SJSA1 (cell line): Measurements from ENCODE around the gene DIRAS1. TPM values are rescaled to one million over a fixed set of nuclear protein-coding genes. Genes with fewer than 3 reads are reported as not detected.

Experiments
- DNase-seq, 2 experiments: peaks; one replicate each; pipeline ENCODE4 v3.0.0-alpha.2; 2015 to 2020; ENCODE audit warnings: low spot score in 2 of 2, low read depth in 1 of 2
- H3K27ac ChIP-seq: fragments of 250-450 bp; sonication (Bioruptor Pico); 2 replicates; pipeline ENCODE4 v1.5.1; 2020; ENCODE audit warnings: mild to moderate bottlenecking, moderate library complexity
- H3K27me3 ChIP-seq: fragments of 250-450 bp; sonication (Bioruptor Pico); replicated peaks from 2 replicates; pipeline ENCODE4 v1.5.1; 2020; ENCODE audit warnings: mild to moderate bottlenecking, moderate library complexity
- H3K36me3 ChIP-seq: fragments of 250-450 bp; sonication (Bioruptor Pico); 2 replicates; pipeline ENCODE4 v1.5.1; 2020; ENCODE audit warnings: mild to moderate bottlenecking
- H3K4me1 ChIP-seq: fragments of 250-450 bp; sonication (Bioruptor Pico); replicated peaks from 2 replicates; pipeline ENCODE4 v1.6.1; 2021; ENCODE audit warnings: mild to moderate bottlenecking
- H3K4me3 ChIP-seq: fragments of 250-450 bp; sonication (Bioruptor Pico); 2 replicates; pipeline ENCODE4 v1.5.1; 2020; ENCODE audit warnings: mild to moderate bottlenecking
- H3K9me3 ChIP-seq: fragments of 250-450 bp; sonication (Bioruptor Pico); replicated peaks from 2 replicates; pipeline ENCODE4 v1.5.1; 2020; ENCODE audit warnings: mild to moderate bottlenecking
- total RNA-seq: library from RNA; depleted of rRNA; stranded (reverse); fragments of >200 nt; shearing (Covaris generic); gene quantifications from 2 replicates; pipeline ENCODE4 v1.2.3, GENCODE V29; 2014

The DIRAS1 gene
- total RNA-seq, 1 experiment from 2014 or later = not detected

DNA sequence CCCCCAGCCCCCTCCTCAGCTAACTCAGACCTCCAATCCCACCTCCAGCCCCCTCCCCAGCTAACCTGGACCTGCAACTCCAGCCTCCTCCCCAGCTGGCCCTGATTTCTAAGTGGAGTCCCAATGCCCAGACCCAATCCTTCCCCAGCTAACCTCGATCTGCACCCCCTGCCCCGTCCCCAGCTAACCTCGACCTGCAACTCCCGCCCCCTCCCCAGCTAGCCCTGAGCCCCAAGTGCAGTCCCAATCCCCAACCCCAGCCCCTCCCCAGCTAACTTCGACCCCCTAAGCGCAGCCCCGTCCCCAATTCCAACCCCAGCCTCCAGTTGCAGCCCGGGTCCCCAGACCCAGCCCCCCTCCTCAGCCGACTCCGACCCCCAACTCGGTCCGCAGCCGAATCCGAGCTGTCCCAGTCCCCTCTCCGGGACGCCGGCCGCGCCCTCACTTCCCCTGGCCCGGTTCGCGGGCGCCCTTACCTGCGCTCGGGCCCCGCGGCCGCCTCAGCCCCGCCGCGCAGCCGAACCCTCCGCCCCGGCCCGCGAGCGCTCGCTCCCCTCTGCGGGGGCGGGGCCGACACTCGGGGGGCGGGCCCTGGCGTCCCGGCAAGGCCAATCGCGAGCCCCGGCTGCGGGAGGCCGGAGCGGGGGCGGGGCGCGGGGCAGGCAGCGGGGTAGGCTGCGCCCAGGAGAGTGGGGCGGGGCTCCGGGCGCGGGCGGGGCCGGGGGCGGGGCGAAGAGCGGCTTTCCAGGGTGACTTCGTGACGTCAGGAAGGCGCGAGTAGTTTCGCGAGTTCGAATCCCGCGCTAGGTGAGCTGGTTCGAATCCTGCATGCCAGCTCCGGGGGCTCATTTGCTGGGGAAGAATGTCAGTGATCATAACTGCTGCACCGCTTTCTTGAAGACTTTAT is 18.7 kb downstream of the DIRAS1 start, which contains the start of gene GNG7:
Gene GNG7, minus strand, starts transcription at position 525 of the 907 bp plus-strand sequence. CDS start 182,006 bp downstream, outside the sequence.
- Histone ChIP-seq H3K4me3 (no peak within 1 kb of the TSS), H3K27ac (no peak within 1 kb of the TSS), H3K36me3 (no peaks in the 10 kb centered on the region), H3K27me3 (peaks cover 48% of the 10 kb centered on the region), H3K4me1 (no peaks in the 10 kb centered on the region), H3K9me3 (no peaks in the 10 kb centered on the region)
- no peak for DNase-seq

DNA sequence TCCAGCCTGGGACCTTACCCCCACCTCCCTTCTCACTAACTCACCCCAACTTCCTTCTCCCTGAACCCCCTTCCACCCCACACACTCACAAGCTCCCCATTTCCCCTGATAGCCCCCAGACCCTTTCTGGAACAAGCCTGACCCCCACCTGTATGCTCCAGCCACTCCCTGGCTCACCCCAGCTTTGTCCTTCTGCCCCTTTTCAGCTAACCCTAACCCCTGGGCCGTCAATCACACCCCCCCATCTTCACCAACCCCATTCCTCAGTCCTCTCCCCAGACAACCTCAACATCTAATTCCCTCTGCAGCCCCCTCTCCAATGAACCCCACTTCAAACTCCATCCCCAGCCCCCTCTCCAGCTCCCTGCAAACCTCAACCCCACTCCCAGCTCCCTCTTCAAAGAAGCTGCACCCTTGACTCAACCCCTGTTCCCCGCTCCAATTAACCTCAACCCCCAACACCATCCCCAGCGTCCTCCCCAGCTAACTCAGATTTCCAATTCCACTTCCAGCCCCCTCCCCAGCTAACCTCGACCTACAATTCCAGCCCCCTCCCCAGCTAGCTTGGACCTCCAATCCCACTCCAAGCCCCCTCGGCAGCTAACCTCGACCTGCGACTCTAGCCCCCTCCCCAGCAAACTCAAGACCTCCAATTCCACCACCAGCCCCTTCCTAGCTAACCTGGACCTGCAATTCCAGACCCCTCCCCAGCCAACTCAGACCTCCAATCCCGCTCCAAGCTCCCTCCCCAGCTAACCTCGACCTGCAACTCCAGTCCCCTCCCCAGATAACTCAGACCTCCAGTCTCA is 19.6 kb downstream of the DIRAS1 start:
- no peak for DNase-seq
- H3K27ac ChIP-seq = no peak overlapping the region
- H3K4me3 ChIP-seq = no peak overlapping the region
- H3K36me3 ChIP-seq = no peaks in the 10 kb centered on the region
- peaks cover 50% of the 10 kb centered on the region for H3K27me3 ChIP-seq
- H3K9me3 ChIP-seq = no peaks in the 10 kb centered on the region
- no peaks in the 10 kb centered on the region for H3K4me1 ChIP-seq

DNA sequence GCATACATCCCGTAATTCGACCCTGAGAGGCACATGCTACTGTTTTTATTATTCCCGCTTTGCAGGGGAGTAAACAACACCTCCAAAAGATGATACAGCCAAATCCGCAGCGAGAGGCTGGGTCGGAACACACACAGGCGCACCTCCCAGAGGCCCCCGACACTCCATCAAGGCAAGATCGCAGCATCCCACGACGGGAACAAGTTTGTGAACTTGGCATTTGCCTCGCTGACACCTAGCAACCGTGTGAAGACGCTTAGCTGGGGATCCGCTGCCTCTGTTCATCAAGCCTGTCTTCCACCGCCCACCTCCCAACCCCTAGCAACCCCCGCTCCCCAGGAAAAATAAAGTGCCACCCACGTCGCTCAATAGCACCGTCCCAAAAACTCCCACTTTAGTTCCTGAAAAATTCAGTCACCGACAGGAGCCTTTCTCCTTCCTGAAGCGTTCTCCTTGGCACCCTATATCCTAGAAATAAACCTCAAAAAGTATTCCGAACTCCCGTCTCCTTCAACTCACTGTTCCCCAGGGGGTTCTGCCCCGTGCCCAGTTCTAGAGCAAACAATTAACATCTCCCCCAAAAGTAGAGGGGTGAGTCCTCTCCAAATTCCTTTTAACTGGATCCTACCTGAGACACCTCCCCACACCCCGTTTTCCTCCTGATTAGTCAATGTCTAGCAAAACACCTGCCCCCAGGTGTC is 20.4 kb downstream of the DIRAS1 start:
- Histone ChIP-seq H3K9me3 (no peaks in the 10 kb centered on the region), H3K4me3 (no peak overlapping the region), H3K4me1 (no peaks in the 10 kb centered on the region), H3K36me3 (no peaks in the 10 kb centered on the region), H3K27ac (no peak overlapping the region), H3K27me3 (peaks cover 50% of the 10 kb centered on the region)
- no peak for DNase-seq

DNA sequence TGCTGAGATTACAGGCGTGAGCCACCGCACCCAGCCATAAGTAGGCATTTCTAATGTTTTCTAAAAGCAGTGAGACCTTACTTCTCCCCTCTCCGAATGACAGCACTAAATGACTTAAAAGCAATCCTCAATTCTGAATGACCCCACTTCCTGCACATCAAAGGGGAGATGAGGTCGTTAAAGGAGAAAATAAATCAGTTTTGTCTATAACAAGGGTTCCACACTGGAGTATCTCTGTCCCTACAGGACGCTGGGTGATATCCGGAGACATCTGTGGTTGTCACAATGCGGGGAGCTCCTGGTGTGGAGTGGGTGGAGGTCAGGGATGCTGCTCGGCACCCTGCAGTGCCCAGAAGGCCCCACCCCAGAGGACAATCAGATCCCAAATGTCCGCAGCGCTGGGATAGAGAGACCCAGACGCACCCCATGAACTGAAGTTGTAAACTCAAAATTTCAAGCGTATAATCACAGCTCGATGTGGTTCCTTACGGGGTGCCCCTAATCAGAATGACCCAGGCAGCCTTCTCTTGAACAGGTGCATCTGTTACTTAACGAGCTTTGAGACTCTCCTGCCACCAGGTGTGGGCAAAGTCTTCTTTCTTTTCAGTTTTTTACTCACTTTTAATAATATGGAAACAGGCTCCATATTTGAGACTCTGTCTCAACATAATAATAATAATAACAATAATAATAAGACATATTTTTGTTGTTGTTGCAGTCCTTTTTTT is 21.6 kb downstream of the DIRAS1 start:
- no peak for DNase-seq
- Histone ChIP-seq H3K9me3 (no peaks in the 10 kb centered on the region), H3K27ac (no peak overlapping the region), H3K4me1 (no peaks in the 10 kb centered on the region), H3K4me3 (no peak overlapping the region), H3K27me3 (peaks cover 52% of the 10 kb centered on the region), H3K36me3 (no peaks in the 10 kb centered on the region)

DNA sequence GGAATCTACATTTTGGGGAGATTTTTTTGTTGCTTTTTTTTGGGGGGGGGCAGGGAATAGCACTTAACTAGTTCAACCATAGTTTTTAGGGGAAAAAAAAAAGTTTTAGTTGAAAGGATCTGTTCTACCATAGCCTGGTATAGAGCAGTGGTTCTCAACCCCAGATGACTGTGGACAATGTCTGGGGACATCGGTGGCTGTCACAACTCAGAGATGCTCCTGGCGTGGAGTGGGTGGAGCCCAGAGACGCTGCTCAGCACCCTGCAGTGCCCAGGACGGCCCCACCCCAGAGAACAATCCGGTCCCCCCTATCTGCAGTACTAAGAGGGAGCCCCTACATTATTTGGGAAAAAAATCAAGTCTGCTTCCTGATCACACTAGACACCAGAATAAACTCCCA is 27.0 kb downstream of the DIRAS1 start:
- H3K36me3 ChIP-seq = no peaks in the 10 kb centered on the region
- no peaks in the 10 kb centered on the region for H3K4me1 ChIP-seq
- H3K27ac ChIP-seq = no peak overlapping the region
- peaks cover 26% of the 10 kb centered on the region for H3K27me3 ChIP-seq
- no peaks in the 10 kb centered on the region for H3K9me3 ChIP-seq
- no peak for DNase-seq
- H3K4me3 ChIP-seq = no peak overlapping the region

DNA sequence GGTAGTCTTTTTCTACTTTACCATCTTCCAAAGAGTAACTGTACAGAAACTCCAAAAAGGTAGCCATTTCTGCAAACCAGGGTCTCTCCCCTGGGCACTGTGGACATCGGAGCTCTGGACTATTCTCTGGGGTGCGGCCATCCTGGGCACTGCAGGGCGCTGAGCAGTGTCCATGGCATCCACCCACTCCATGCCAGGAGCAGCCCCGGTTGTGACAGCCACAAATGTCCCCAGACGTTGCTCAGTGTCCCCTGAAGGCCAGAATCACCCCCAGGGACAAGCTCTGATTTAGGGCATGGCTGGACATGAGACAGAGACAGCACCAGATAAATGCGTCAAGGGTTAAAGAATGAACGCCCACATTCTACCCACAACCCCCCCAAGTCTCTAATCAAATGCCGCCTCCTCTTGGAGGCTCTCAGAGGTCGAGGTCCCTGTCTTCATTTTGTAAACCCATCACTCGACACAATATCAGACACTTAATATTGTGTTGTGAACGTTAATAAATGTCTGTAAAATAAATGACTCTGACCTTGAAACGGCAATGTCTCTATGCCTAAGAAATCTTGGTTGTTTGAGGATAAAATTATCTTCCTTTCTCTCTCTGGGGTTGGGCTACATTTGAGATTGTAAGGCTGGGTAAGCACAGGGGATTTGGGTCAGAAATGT is 27.5 kb downstream of the DIRAS1 start:
- Histone ChIP-seq H3K9me3 (no peaks in the 10 kb centered on the region), H3K36me3 (no peaks in the 10 kb centered on the region), H3K27me3 (peaks cover 25% of the 10 kb centered on the region), H3K4me1 (no peaks in the 10 kb centered on the region), H3K27ac (no peak overlapping the region), H3K4me3 (no peak overlapping the region)
- DNase-seq = no peak

DNA sequence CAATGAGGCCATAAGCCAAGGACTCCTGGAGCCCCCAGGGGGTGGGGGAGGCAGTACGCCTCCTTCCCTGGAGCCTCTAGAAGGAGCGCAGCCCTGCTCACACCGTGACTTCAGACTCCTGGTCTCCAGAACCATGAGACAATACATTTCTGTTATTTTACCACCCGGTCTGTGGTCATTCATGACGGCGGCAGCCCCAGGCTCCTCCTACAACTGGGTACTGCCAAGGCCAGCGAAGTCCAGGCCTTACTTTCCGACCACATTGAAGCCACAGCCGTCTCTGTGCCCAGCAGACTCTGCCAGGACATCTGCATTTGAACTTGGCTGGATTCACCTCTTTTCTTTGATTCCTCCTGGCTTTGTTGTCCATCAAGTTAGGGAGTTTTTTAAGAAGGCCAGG is 29.2 kb downstream of the DIRAS1 start:
- H3K4me1 ChIP-seq = no peaks in the 10 kb centered on the region
- DNase-seq = no peak

DNA sequence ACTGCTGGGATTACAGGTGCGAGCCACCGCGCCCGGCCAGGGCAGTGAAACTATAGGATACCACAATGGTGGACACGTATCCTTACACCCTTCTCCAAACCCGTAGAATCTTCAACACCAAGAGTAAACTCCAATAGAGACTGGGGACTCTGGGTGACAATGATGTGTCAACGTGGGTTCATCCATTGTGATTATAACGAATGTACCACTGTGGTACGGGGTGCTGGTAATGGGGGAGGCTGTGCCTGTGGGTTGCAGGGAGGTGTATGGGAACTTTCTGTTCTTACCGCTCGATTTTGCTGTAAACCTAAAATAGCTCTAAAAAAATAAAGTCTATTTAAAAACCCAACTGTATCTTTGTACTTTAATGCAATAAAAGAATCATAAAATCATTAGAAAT is 30.3 kb downstream of the DIRAS1 start:
- no peak for DNase-seq
- no peaks in the 10 kb centered on the region for H3K4me1 ChIP-seq
- H3K36me3 ChIP-seq = no peaks in the 10 kb centered on the region
- H3K27me3 ChIP-seq = peaks cover 17% of the 10 kb centered on the region; the same call in 1 of the 2 replicates
- no peak overlapping the region for H3K4me3 ChIP-seq
- H3K9me3 ChIP-seq = no peaks in the 10 kb centered on the region
- H3K27ac ChIP-seq = no peak overlapping the region

More for the DNA sequence above, 29.2 kb downstream of the DIRAS1 start:
- H3K36me3 ChIP-seq = no peaks in the 10 kb centered on the region
- no peak overlapping the region for H3K4me3 ChIP-seq
- no peaks in the 10 kb centered on the region for H3K9me3 ChIP-seq
- peaks cover 20% of the 10 kb centered on the region; the same call in 1 of the 2 replicates for H3K27me3 ChIP-seq
- H3K27ac ChIP-seq = no peak overlapping the region

DNA sequence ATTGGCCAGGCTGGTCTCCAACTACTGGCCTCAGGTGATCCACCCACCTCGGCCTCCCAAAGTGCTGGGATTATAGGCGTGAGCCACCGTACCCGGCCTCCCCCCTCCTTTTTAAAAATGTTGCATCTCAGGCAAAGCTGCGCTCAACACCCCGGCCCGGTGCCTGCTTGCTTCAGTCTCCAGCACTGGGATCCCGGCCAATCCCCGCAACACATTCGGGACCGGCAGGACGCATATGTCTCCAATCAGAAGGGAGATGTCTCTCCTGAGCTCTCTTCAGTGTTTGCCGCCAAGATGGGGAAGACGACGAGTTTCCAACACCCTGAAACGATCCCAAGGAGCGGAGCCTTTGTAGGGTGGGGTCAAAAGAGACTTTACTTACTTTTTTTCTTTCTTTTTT is 34.8 kb downstream of the DIRAS1 start:
- Histone ChIP-seq H3K4me3 (no peak overlapping the region), H3K27ac (no peak overlapping the region), H3K36me3 (no peaks in the 10 kb centered on the region), H3K4me1 (no peaks in the 10 kb centered on the region), H3K9me3 (no peaks in the 10 kb centered on the region), H3K27me3 (no peaks in the 10 kb centered on the region)
- DNase-seq = no peak

DNA sequence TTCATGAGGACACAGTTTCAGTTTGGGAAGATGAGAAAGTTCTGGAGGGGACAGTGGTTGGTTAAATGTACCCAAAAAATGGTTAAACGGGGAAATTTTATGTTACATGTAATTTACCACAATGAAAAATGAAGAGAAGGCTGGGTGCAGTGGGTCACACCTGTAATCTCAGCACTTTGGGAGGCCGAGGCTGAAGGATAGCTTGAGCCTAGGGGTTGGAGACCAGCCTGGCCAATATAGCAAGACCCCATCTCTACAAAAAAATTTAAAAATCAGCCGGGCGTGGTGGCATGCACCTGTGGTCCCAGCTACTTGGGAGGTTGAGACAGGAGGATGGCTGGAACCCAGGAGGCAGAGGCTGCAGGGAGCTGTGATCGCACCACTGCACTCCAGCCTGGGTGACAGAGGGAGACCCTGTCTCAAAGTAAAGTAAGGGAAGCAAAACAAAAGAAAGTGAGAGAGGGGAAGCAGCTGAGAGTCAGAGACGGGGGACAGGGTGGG is 35.9 kb downstream of the DIRAS1 start:
- no peak for DNase-seq
- Histone ChIP-seq H3K36me3 (no peaks in the 10 kb centered on the region), H3K4me3 (no peak overlapping the region)

DNA sequence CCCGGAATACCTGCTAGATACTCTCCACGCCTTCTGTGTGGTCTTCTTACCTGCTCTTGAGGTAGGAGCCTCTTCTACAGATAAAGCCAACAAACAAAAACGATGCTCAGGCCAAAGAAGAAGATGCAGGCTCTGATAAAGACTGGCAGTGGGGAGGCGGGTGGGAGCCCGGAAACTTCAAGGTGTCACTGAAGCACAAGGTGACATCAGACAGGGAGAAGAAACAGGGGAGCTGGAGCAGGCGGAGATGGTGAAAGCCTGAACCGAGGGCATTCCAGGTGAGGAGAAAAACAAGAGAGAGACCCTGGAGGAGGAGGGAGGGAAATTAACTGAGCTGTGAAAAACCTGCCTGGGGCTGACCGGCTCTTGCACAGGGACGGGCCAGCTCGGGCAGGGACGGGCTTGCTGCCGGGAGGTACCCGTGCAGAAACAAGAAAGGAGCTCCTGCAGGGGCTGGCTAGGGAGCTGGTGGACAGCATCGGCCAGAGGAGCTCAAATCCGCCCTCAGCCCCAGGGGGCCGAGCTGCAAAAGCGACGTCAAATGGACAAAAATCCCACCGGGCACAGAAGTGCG is 37.7 kb downstream of the DIRAS1 start:
- no peaks in the 10 kb centered on the region for H3K36me3 ChIP-seq
- no peak overlapping the region for H3K4me3 ChIP-seq
- H3K4me1 ChIP-seq = no peaks in the 10 kb centered on the region
- no peak overlapping the region for H3K27ac ChIP-seq
- H3K27me3 ChIP-seq = no peaks in the 10 kb centered on the region
- DNase-seq = no peak
- H3K9me3 ChIP-seq = no peaks in the 10 kb centered on the region

More for the DNA sequence above, 35.9 kb downstream of the DIRAS1 start:
- Histone ChIP-seq H3K27me3 (no peaks in the 10 kb centered on the region), H3K4me1 (no peaks in the 10 kb centered on the region), H3K27ac (no peak overlapping the region), H3K9me3 (no peaks in the 10 kb centered on the region)

DNA sequence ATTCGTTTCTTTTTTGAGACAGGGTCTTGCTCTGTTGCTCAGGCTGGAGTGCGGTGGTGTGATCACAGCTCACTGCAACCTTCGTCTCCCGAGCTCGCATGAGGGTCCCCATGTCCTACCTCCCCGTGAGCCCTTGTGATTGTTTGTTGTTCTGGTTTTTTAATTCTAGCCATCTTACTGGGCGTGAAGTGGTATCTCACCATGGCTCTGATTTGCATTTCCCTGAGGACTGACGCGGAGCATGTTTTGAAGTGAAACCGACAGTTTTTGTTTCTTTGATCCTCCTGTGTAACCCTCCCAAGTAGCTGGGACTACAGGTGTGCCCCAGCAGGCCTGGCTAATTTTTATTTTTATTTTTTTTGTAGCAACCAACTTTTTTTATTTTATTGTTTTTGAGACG is 40.4 kb downstream of the DIRAS1 start:
- Histone ChIP-seq H3K9me3 (no peaks in the 10 kb centered on the region), H3K4me3 (no peak overlapping the region), H3K27me3 (peaks cover 3% of the 10 kb centered on the region; the same call in 1 of the 2 replicates), H3K36me3 (no peaks in the 10 kb centered on the region), H3K4me1 (no peaks in the 10 kb centered on the region), H3K27ac (no peak overlapping the region)
- no peak for DNase-seq
